Measurements from ENCODE around the gene C1QL1. TPM values are rescaled to one million over a fixed set of nuclear protein-coding genes. Genes with fewer than 3 reads are reported as not detected.

The C1QL1 gene
- total RNA-seq, 4 donors from 2014 or later: not detected

DNA sequence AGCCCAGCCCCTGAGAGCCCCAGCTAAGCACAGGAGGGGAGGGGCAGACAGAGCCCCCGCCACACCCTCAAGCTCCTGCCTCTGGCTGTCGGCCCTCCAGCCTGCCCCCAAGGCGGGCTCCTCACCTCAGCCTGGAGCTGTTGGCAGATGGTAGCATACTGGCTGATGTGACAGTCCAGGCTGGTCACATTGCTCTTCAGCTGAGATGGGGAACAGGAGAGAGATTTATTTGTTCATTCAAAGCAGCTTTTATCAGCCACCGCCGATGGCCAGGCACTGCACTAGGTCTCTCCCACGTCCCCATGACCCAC is 35.4 kb downstream of the C1QL1 start:
- TF ChIP-seq, protein P1, sequence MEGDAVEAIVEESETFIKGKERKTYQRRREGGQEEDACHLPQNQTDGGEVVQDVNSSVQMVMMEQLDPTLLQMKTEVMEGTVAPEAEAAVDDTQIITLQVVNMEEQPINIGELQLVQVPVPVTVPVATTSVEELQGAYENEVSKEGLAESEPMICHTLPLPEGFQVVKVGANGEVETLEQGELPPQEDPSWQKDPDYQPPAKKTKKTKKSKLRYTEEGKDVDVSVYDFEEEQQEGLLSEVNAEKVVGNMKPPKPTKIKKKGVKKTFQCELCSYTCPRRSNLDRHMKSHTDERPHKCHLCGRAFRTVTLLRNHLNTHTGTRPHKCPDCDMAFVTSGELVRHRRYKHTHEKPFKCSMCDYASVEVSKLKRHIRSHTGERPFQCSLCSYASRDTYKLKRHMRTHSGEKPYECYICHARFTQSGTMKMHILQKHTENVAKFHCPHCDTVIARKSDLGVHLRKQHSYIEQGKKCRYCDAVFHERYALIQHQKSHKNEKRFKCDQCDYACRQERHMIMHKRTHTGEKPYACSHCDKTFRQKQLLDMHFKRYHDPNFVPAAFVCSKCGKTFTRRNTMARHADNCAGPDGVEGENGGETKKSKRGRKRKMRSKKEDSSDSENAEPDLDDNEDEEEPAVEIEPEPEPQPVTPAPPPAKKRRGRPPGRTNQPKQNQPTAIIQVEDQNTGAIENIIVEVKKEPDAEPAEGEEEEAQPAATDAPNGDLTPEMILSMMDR (IDR thresholded peaks at IDR 0.05; ENCODE audit: low read depth): no peak

DNA sequence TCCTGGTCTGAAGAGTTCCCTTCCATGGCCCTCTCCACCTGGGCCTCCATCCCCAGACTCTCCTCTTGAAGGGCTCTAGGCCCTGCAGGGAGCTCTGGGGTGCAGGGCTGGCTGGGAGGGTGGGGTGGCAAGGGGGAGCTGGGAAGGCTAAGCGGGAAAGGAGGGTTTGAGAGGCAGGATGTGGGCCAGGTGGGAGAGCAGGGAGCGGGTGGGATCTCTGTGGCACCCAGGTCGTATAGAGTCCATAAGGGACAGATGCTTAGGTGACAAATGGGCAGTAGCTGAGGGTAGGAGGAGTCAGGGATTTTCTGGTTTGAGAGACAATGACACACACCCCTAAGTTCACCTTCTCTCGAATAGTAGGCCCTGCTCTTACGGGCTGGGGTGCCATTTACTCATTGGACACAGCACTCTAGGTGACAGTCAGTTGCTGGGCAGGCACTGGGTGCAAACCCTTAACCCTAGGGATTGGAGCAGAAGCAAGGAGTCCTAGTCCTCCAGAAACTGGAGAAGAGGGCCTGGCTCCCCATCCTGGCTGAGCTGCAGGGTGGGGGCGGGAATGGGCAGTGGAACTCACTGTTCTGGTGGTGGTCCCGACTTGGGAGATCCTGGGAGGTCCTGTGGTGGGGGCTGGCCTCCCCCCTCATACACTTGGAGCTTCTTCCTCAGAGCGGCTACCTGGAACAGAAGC is 35.9 kb downstream of the C1QL1 start:
- TF ChIP-seq, protein P1 (IDR thresholded peaks at IDR 0.05; ENCODE audit: low read depth): no peak

DNA sequence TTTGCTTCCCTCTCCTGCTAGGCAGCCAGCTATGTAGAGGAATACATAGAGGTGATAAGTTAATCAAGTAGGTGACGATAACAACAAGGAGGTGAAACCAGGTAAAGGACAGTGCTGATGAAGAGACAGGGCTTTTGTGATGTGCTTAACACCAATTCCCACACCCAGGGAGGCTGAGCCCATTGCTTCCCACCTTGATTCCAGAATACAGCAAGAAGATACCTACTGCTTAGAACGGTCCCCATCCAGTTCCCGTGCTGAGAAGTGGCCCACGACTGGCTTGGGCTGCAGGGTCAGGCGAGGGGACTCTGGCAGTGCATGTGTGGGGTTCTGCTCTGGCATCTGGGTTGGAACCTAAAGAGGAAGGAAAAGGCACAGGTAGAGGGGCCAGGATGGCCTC is 36.7 kb downstream of the C1QL1 start:
- TF ChIP-seq, protein P1 (IDR thresholded peaks at IDR 0.05; ENCODE audit: low read depth): no peak

DNA sequence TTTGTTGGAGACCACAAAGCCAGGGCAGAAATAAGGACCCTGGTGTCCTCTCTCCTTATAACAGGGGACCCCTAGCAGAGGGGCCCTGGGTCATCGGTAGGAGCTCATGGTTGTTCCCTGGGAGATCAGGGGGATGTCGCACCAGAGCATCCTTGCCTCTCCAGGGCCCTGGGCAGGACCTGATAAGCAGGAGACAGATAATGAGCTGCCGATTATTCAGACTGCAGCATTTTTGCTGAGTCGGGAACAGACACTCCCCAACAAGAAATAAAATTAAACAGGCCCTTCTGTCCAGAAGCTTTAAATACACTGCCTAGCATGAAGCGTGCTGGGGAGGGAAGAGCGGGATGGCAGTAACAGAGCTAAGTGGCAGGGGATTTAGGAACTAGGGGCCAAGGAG is 37.4 kb downstream of the C1QL1 start:
- TF ChIP-seq, protein P1 (IDR thresholded peaks at IDR 0.05; ENCODE audit: low read depth): no peak

DNA sequence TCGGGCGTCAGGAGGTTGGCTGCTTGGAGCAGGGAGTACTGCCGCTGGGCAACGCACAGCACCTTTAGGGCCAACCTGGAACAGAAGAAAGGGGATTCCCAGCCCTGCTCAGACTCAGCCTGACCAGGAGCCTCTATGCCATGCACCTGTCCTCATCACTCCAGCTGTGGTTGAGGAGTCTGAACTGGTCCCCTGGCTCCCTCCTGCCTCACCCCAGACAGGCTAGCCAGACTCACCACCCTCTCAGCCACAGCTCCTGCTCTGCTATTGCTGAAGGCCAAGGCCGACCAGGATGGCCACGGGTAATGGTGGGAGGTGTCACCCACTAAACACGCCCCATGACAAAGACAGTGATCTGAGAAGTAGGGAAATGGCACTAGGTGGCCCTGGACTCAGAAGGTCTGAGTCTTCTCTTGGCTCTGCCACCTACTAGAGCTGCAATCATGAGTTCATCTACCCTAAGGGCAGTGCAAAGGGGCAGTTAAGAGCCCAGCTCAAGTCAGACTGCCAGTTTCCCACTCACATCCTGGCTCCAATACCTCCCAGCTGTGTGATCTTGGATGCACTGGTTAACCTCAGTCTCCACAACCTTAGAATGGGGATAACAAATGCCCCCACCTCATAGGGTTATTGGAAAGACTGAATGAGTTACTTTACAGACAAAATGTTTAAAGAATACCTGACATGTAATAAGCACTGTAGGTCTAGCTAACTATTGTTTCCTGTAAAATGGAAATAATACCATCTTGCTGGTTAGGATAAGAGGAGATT is 39.0 kb downstream of the C1QL1 start:
- TF ChIP-seq, protein P1 (IDR thresholded peaks at IDR 0.05; ENCODE audit: low read depth): no peak

DNA sequence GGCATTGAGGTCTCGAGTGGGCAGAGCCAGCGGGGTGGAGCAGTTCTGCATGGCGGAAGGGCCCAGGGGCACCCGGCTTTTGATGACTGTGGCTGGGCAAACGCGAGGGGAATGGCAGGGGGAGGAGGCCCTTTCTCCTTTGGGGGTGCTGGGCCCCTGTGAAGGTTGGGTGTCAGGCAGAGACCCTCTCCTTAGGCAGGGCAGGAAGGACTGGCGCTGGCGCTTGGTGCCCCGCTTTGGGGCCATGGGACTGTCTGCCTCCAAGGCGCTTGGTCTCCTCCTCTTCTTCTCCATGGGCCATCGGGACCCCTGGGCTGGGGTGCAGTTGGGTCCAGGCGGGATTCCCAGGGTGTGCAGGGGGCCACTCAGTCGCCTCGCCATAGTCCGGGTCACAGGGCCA is 40.0 kb downstream of the C1QL1 start:
- TF ChIP-seq, protein P1 (IDR thresholded peaks at IDR 0.05; ENCODE audit: low read depth): no peak

DNA sequence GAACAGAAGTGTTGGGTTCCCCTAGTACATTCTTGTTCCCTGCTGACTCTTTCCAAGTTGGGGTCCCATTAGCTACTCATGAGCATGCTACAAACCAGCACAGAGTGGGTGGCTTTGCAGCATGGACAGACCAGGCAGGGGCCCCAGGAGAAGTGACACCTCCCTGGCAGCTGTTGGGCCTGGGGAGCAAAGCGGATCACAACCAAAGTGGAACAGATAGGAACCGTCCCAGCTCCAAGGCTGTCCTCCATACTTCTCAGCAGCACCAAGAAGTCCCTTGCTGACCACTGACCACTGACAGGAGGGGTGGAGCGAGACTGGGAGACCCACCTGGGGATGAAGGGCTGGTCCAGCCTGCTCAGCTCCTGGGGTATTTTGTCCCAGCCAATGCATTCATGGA is 40.4 kb downstream of the C1QL1 start:
- TF ChIP-seq, protein P1 (IDR thresholded peaks at IDR 0.05; ENCODE audit: low read depth): no peak

Data from subcutaneous adipose tissue (tissue), 4 donors.